Gastroesophageal sphincter (tissue), 4 donors: ENCODE data around the gene NOBOX. TPM values are rescaled to one million over a fixed set of nuclear protein-coding genes. Genes with fewer than 3 reads are reported as not detected.
"Not testable (repeated sequence)": the region's sequence is repeated elsewhere in the genome, so short reads cannot be mapped to it uniquely, and the experiment has no call there.

Experiments used
- ATAC-seq: fragments of 150-250 bp; one replicate; pipeline ENCODE4 v1.9.1; 2016; ENCODE audit warnings: mild to moderate bottlenecking, moderate library complexity
- H3K27ac ChIP-seq, 4 donors: fragments of 200-600 bp; sonication (generic) in 3 of 4; 1 replicate in 3 of 4; 2 replicates in 1 of 4; pipeline ENCODE4 v1.5.1; 2016 to 2019
- H3K27me3 ChIP-seq: fragments of 200-600 bp; sonication (generic); one replicate; pipeline ENCODE4 v1.5.1; 2019
- H3K36me3 ChIP-seq, 2 donors: fragments of 200-600 bp; sonication (generic); one replicate each; pipeline ENCODE4 v1.5.1; 2019; ENCODE audit warnings: control low read depth in 1 of 2
- H3K4me1 ChIP-seq, 3 donors: fragments of 200-600 bp; sonication (generic); 1 replicate in 2 of 3; 2 replicates in 1 of 3; pipeline ENCODE4 v1.5.1; 2016 to 2019; ENCODE audit warnings: control low read depth in 2 of 3
- H3K4me3 ChIP-seq, 2 donors: fragments of 200-600 bp; sonication (generic); one replicate each; pipeline ENCODE4 v1.5.1; 2019; ENCODE audit warnings: mild to moderate bottlenecking in 1 of 2, moderate library complexity in 1 of 2
- H3K9me3 ChIP-seq, 3 donors: fragments of 200-600 bp; sonication (generic); one replicate each; pipeline ENCODE4 v1.5.1; 2017 to 2019; ENCODE audit warnings: control low read depth in 2 of 3
- EP300 ChIP-seq: sonication (generic); formaldehyde crosslinking; IDR thresholded peaks from one replicate; pipeline ENCODE4 v1.6.1; 2017; ENCODE audit warnings: antibody characterized with exemption, mild to moderate bottlenecking
- POLR2A ChIP-seq, 2 donors: fragments of 450-650 bp; IDR thresholded peaks; one replicate each; pipeline ENCODE4 v1.6.1; 2017; ENCODE audit warnings: antibody characterized with exemption in 2 of 2, mild to moderate bottlenecking in 2 of 2, moderate library complexity in 1 of 2
- POLR2AphosphoS5 ChIP-seq: sonication (generic); formaldehyde crosslinking; IDR thresholded peaks from one replicate; pipeline ENCODE4 v1.6.1; 2017; ENCODE audit warnings: antibody characterized with exemption
- WGBS, 2 donors: methylation state at CpG; one replicate each; pipeline ENCODE4 v1.1.5; 2018; ENCODE audit warnings: low coverage in 1 of 2; 5-methylcytosine and 5-hydroxymethylcytosine counted together
- total RNA-seq, 4 donors: library from RNA; depleted of rRNA; stranded (reverse); fragments of >200 nt; gene quantifications; one replicate each; pipeline ENCODE4 v1.1.0, GENCODE V29; 2016
- TF ChIP-seq, protein P1 (sequence below), 4 experiments: fragments of 200-600 bp in 2 of 4; fragments of 450-650 bp in 2 of 4; sonication (generic) in 1 of 4; IDR thresholded peaks; one replicate each; pipeline ENCODE4 v1.5.1; 2017 to 2019; ENCODE audit warnings: antibody characterized with exemption in 4 of 4, mild to moderate bottlenecking in 2 of 4, moderate library complexity in 2 of 4

The NOBOX gene
- total RNA-seq, 4 donors from 2014 or later, result not detected

DNA sequence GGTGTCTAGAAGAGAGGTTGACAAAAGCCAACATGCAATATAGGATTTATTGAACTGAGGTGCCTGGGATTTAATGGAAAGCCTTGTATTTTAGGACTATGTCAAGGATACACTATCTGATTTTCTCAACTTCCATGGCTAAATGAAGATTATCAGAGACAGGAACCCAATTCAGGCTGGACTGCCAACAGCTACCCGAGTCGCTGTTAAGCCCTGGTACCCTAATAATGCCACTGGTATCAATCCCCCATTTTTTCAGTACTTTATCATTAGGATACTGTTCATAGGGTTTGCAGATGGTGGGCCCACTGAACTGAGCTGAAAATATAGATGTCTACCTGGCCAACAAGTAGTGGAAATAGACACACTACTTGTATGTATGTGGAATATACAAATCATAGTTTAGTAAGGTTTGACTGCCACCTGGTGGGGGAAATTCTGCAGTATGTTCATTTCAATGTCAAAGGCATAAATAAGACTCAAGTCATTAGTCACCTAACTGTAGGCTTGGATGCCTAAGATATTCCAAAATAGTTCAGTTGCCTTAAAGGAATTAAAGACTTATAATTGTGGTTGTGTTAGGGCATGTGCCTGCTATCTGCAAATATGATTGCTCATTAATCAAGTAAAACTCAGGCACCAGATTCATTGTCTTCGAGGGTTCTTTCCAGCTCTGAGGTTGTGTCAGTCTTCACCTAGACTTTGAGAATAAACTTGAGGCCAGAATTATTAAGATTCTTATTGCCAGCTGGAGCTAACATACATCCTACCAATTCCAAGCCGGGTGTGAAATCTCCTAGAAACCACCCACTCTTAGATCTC, 34.1 kb upstream of the NOBOX start:
- Histone ChIP-seq H3K27ac (no peak overlapping the region), H3K4me1 (no peaks in the 10 kb centered on the region), H3K4me3 (no peak overlapping the region), H3K36me3 (no peaks in the 10 kb centered on the region), H3K27me3 (no peaks in the 10 kb centered on the region), H3K9me3 (no peaks in the 10 kb centered on the region)
- WGBS, 2 donors, result 76 to 97% methylated on average over 3 to 4 of the region's 4 CpGs
- TF ChIP-seq, protein P1, sequence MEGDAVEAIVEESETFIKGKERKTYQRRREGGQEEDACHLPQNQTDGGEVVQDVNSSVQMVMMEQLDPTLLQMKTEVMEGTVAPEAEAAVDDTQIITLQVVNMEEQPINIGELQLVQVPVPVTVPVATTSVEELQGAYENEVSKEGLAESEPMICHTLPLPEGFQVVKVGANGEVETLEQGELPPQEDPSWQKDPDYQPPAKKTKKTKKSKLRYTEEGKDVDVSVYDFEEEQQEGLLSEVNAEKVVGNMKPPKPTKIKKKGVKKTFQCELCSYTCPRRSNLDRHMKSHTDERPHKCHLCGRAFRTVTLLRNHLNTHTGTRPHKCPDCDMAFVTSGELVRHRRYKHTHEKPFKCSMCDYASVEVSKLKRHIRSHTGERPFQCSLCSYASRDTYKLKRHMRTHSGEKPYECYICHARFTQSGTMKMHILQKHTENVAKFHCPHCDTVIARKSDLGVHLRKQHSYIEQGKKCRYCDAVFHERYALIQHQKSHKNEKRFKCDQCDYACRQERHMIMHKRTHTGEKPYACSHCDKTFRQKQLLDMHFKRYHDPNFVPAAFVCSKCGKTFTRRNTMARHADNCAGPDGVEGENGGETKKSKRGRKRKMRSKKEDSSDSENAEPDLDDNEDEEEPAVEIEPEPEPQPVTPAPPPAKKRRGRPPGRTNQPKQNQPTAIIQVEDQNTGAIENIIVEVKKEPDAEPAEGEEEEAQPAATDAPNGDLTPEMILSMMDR (IDR thresholded peaks at IDR 0.05), result peak in 3 of 4 experiments; percentile 26 to 51 (median 29)
- no peak for TF ChIP-seq POLR2A (IDR thresholded peaks at IDR 0.05)
- ATAC-seq, result no peak

DNA sequence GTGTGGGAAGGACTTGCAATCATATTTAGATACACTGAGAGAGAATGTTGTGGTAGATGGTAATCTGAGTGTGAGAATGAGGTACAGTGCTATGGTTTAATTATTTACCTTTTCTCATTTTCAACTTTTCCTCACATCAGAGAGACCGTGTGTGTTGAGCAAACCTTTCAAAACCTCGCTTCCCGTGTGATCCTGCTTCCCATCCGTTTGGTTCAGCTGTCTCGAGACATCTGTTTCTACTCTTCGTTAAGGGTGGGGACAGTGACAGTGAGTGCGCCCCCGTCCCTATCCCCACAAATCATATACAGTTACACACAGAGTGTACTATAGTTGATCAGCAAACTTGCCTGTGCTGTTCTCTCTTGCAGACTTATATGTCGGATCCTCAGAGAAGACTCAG, 33.0 kb upstream of the NOBOX start:
- Histone ChIP-seq H3K9me3 (no peaks in the 10 kb centered on the region), H3K27me3 (no peaks in the 10 kb centered on the region), H3K27ac (no peak overlapping the region), H3K4me3 (no peak overlapping the region), H3K36me3 (no peaks in the 10 kb centered on the region), H3K4me1 (no peaks in the 10 kb centered on the region)
- ATAC-seq, result no peak
- 61 to 73% methylated on average over 9 of the region's 9 CpGs for WGBS, 2 donors
- TF ChIP-seq POLR2AphosphoS5, result no peak
- no peak for TF ChIP-seq EP300
- no peak for TF ChIP-seq POLR2A (IDR thresholded peaks at IDR 0.05)
- TF ChIP-seq, protein P1 (IDR thresholded peaks at IDR 0.05), result no peak

DNA sequence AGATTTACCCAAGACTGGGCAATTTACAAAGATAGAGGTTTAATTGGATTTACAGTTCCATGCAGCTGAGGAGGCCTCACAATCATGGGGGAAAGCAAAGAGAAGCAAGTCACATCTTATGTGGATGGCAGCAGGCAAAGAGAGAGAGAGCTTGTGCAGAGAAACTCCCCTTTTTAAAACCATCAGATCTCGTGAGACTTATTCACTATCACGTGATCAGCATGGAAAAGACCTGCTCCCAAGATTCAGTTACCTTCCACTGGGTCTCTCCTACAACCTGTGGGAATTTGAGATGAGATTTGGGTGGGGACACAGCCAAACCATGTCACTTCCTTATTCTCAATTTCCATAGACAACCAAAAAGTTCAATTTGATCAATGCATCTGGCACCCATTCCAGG, 24.9 kb upstream of the NOBOX start:
- H3K36me3 ChIP-seq, result no peaks in the 10 kb centered on the region
- no peaks in the 10 kb centered on the region for H3K27me3 ChIP-seq
- H3K9me3 ChIP-seq, result peaks cover 0 to 24% (median 0%) of the 10 kb centered on the region in 3 donors
- H3K4me1 ChIP-seq, result no peaks in the 10 kb centered on the region
- H3K4me3 ChIP-seq, result no peak overlapping the region
- no peak overlapping the region for H3K27ac ChIP-seq
- ATAC-seq, result no peak
- 55 to 100% methylated on average over 2 of the region's 2 CpGs for WGBS, 2 donors
- TF ChIP-seq EP300 (no peak), POLR2AphosphoS5 (no peak), POLR2A (IDR thresholded peaks at IDR 0.05) (no peak)
- TF ChIP-seq, protein P1 (IDR thresholded peaks at IDR 0.05), result no peak

DNA sequence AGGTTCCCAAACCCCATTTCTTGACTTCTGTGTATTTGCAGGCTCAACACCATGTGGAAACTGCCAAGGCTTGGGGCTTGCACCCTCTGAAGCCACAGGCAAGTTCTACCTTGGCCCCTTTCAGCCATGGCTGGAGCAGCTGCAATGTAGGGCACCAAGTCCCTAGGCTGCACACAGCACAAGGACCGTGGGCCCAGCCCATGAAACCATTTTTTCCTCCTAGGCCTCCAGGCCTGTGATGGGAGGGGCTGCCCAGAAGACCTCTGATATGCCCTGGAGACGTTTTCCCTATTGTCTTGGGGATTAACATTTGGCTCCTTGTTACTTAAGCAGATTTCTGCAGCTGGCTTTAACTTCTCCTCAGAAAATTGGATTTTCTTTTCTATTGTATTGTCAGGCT, 24.0 kb upstream of the NOBOX start:
- not testable (repeated sequence) for H3K36me3 ChIP-seq, H3K27me3 ChIP-seq, H3K4me3 ChIP-seq, H3K4me1 ChIP-seq, ATAC-seq, H3K27ac ChIP-seq
- WGBS, 2 donors, result 0 to 20% methylated on average over 1 of the region's 2 CpGs
- peaks cover 0 to 24% (median 0%) of the 10 kb centered on the region in 3 donors for H3K9me3 ChIP-seq

DNA sequence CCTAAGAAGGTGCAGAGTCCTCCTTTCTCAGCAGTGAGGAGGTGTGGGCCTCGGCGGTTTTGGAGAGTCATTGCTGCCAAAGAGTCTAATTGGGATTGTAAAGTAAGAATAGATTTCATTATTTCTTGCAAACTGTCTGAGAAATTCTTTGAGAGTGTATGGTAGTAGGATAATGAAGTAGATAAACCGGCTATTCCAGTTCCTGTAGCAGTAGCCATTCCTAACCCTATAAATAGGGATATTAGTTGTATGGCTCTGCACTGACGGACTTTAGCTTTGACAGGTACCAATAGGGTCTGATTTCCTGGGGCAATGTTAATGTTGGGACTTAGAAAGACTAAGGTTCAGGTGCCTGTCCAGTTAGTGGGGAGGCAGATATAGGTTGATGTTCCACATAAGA, 15.4 kb upstream of the NOBOX start:
- H3K4me1 ChIP-seq, H3K27me3 ChIP-seq, H3K36me3 ChIP-seq, ATAC-seq, H3K4me3 ChIP-seq, H3K27ac ChIP-seq: not testable (repeated sequence)
- 83 to 93% methylated on average over 3 to 4 of the region's 4 CpGs for WGBS, 2 donors
- peaks cover 0 to 14% (median 0%) of the 10 kb centered on the region in 3 donors for H3K9me3 ChIP-seq

DNA sequence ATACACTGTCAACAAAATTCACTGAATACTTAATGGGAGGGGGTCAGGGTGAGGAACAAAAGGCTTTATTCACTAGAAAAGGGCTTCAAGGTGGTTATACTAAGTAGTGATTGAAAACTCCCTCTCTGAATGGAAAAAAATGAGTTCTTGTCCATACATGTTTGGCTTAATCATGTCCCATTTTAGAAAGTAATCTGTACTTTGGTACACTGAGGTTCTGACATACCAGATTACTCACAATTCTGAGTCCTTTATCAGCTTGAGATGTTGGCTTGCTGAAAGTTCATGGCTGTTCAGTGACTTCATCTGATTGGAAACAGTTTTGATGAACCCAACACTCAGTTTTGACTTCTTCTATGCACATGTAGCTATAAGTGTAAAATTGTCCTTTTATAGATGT, 12.8 kb upstream of the NOBOX start:
- no peak overlapping the region for H3K27ac ChIP-seq
- no peaks in the 10 kb centered on the region for H3K4me1 ChIP-seq
- no peak for ATAC-seq
- H3K9me3 ChIP-seq, result peaks cover 0 to 14% (median 0%) of the 10 kb centered on the region in 3 donors
- H3K36me3 ChIP-seq, result no peaks in the 10 kb centered on the region
- H3K27me3 ChIP-seq, result no peaks in the 10 kb centered on the region
- no peak overlapping the region for H3K4me3 ChIP-seq
- TF ChIP-seq POLR2AphosphoS5, result no peak
- no peak for TF ChIP-seq POLR2A (IDR thresholded peaks at IDR 0.05)
- no peak for TF ChIP-seq EP300
- TF ChIP-seq, protein P1 (IDR thresholded peaks at IDR 0.05), result no peak
